ENCODE measurements around the gene TSR2.

DNA sequence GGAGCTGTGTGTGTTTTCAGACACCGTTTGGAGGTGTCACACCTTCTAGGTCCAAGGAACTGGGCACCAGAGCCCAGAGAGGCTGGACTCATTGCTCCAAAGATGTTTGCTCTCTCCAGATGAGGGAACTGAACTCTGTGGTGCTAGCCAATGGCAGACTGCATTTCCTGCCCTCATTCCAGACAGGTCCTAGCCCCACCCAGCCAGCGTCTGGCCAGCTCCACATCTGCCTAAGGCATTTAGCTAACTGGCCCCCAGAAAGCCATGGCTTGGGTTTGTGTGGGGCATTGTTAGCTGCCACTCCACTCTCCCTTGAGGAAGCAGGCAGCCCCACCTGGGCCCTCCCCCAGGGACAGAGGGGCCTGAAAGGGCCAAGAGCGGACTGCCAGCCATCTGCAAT, 44.5 kb downstream of the TSR2 start:
- no peak for TF ChIP-seq POLR2A (IDR thresholded peaks at IDR 0.05; ENCODE audit: borderline replicate concordance, extremely low read depth, insufficient read depth, insufficient read length)
- TF ChIP-seq SIN3A (IDR thresholded peaks at IDR 0.05; ENCODE audit: low read depth): no peak
- no peak for TF ChIP-seq EZH2phosphoT487 (IDR thresholded peaks at IDR 0.05; ENCODE audit: borderline replicate concordance)
- TF ChIP-seq CEBPB (IDR thresholded peaks at IDR 0.05; ENCODE audit: low read depth): no peak
- no peak for TF ChIP-seq YY1 (IDR thresholded peaks at IDR 0.05; ENCODE audit: extremely low read depth, insufficient replicate concordance, low read depth, low read length)
- TF ChIP-seq EGR1 (IDR thresholded peaks at IDR 0.05; ENCODE audit: low read depth): no peak
- no peak for TF ChIP-seq EZH2 (IDR thresholded peaks at IDR 0.05)
- TF ChIP-seq, protein P1, sequence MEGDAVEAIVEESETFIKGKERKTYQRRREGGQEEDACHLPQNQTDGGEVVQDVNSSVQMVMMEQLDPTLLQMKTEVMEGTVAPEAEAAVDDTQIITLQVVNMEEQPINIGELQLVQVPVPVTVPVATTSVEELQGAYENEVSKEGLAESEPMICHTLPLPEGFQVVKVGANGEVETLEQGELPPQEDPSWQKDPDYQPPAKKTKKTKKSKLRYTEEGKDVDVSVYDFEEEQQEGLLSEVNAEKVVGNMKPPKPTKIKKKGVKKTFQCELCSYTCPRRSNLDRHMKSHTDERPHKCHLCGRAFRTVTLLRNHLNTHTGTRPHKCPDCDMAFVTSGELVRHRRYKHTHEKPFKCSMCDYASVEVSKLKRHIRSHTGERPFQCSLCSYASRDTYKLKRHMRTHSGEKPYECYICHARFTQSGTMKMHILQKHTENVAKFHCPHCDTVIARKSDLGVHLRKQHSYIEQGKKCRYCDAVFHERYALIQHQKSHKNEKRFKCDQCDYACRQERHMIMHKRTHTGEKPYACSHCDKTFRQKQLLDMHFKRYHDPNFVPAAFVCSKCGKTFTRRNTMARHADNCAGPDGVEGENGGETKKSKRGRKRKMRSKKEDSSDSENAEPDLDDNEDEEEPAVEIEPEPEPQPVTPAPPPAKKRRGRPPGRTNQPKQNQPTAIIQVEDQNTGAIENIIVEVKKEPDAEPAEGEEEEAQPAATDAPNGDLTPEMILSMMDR (IDR thresholded peaks at IDR 0.05 in 2 of 3, conservative IDR thresholded peaks at IDR 0.05 in 1 of 3; ENCODE audit: borderline replicate concordance in 1 of 3, insufficient read depth in 1 of 3, low read depth in 2 of 3, low read length in 2 of 3): no peak
- no peak for TF ChIP-seq POLR2AphosphoS5 (IDR thresholded peaks at IDR 0.05; ENCODE audit: low read depth, low read length)

Data from HCT116 (cell line).